HG02852 (cell line): Measurements from ENCODE around the gene PSPN.
"Not testable (repeated sequence)": the region's sequence is repeated elsewhere in the genome, so short reads cannot be mapped to it uniquely, and the experiment has no call there.

Source experiments
- ATAC-seq: cut with Tn5 transposase; IDR thresholded peaks from one replicate; pipeline ENCODE4 v1.9.1; 2021; ENCODE audit warnings: mild to moderate bottlenecking, moderate library complexity; ENCODE audit not compliant: unreplicated experiment

PSPN gene

DNA sequence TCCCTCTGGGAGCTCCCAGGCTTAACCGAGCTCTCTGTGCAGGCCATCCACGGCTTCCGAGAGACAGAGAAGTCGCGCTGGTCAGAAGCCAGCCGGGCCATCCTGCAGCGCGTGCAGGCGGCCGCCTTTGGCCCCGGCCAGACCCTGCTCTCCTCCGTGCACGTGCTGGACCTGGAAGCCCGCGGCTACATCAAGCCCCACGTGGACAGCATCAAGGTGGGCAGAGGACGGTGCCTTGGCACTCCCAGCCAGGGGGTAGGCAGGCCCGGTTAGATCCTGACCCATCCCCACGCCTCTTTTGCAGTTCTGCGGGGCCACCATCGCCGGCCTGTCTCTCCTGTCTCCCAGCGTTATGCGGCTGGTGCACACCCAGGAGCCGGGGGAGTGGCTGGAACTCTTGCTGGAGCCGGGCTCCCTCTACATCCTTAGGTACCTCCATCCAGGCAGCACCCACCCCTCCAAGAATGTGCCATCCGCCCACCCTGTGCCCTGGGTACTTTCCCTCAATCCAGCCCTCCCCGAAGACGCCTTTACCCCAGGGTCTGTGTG is 1.5 kb downstream of the PSPN start:
- no peak for ATAC-seq

DNA sequence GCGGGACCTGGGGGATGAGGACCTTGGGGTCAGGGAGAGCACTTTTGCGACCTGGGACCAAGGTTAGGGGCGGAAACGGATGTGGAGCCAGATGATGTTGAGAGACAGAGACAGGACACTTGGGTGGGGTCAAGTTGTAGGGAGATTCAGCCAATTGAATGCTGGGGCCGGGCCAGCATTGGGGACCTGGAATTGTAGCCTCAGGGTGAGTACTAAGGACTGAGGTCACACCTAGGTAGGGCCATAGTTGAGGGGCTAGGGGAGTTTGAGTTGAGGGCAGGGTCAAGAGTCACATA is 2.0 kb downstream of the PSPN start:
- ATAC-seq, result no peak

DNA sequence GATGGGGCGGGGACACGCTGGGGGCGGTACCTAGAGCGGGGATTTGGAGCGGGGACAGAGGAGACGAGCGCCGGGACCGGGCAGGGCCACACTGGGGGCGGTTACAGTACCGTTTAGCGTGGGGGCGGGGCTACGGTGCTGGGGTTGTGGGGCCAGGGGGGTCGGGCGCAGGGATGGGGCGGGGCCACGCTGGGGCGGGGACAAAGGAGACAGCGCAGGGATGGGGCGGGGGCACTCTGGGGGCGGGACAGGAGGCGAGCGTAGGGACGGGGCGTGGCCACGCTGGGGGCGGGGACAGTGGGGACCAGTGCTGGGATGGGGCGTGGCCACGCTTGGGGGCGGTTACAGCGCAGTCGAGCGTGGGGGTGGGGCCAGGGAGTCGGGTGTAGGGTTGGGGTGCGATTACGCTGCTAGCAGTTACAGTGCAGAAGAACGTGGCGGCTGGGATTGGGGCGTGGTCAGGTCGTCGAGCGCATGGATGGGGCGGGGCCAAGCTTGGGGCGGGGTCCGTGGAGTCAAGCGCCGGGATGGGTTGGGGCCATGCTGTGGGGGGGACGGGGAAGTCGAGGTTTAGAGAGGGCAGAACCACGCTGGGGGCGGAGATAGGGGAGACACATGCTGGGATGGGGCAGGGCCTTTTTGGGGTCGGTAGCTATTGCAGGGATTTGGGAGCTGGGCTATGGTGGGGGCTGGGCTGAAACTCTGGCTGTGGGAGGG is 2.5 kb downstream of the PSPN start:
- peak; percentile 52 for ATAC-seq

DNA sequence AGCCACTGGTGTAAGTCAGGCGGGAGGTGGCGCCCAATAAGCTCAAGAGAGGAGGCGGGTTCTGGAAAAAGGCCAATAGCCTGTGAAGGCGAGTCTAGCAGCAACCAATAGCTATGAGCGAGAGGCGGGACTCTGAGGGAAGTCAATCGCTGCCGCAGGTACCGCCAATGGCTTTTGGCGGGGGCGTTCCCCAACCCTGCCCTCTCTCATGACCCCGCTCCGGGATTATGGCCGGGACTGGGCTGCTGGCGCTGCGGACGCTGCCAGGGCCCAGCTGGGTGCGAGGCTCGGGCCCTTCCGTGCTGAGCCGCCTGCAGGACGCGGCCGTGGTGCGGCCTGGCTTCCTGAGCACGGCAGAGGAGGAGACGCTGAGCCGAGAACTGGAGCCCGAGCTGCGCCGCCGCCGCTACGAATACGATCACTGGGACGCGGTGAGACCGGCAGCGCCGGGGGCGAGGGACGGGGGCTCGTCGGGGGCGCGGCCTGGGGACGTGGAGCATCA is 3.1 kb downstream of the PSPN start, which contains the start of gene ALKBH7:
Gene ALKBH7, plus strand, starts transcription at position 201 of the 502 bp plus-strand sequence. Its CDS starts 27 bp downstream, at position 228.
- peak; percentile 77 for ATAC-seq

DNA sequence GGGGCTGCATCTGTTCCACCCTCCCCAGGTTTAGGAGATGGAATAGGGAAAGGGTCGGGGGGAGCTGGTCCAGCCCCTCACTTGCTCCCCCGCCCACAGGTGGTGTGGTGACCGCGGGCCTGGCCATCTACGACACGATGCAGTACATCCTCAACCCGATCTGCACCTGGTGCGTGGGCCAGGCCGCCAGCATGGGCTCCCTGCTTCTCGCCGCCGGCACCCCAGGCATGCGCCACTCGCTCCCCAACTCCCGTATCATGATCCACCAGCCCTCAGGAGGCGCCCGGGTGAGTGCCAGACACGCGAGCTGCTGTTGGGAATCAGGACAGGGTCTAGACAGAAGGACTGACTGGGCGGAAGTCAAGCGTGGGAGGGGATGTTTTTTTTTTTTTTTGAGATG is 11.4 kb downstream of the PSPN start:
- ATAC-seq, result no peak

DNA sequence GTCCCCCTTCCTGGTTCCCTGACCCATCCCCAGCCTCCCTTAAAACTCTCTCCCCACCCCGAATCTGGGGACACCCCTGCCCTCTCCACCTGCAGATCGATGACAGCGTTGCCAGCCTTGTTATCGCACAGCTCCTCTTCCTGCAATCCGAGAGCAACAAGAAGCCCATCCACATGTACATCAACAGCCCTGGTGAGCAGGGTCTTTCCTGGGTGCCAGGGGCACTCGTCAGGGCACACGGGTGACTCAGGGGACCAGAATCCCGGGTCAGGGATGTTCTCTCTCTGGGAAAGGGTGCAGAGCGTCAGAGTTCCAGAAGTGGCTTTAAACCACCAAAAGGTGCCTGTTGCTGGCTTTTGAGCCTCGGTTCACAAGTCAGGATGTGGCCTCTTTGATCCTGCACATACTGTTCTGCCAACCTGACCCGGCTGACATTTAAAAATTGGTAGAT is 13.4 kb downstream of the PSPN start:
- no peak for ATAC-seq

DNA sequence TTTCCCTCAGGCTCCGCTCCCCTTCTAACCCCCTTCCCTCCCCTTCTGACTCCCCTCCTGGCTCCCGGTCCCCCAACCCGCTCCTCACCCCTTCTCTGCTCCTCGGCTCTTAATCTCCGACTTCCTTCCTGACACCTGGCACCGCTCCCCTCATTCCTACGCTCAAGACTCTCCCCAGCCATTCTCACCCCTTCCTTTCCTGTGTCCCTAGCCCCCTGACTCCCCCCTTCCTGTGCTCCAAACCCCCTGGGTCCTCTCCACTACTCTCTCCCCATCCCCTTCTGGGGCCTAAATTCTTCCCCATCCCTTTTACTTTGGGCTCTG is 13.7 kb downstream of the PSPN start:
- ATAC-seq, result no peak

DNA sequence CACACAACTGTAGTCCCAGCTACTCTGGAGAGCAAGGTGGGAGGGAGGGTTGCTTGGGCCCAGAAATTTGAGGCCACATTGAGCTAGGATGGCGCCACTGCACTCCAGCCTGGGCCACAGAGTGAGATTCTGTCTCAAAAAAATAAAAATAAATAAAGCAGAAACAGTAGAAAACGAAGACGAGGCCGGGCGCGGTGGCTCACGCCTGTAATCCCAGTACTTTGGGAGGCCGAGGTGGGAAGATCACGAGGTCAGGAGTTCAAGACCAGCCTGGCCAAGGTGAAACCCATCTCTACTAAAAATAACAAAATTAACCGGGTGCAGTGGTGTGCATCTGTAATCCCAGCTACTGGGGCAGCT is 14.9 kb downstream of the PSPN start:
- ATAC-seq, result not testable (repeated sequence)

DNA sequence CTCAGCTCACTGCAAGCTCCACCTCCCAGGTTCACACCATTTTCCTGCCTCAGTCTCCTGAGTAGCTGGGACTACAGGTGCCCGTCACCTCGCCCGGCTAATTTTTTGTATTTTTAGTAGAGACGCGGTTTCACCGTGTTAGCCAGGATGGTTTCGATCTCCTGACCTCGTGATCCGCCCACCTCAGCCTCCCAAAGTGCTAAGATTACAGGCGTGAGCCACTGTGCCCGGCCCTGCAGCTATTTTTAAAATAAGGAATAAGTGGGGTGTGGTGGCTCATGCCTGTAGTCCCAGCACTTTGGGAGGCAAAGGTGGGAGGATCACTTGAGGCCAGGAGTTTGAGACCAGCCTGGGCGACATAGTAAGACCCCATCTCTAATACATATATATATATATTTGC is 15.3 kb downstream of the PSPN start:
- ATAC-seq, result not testable (repeated sequence)

DNA sequence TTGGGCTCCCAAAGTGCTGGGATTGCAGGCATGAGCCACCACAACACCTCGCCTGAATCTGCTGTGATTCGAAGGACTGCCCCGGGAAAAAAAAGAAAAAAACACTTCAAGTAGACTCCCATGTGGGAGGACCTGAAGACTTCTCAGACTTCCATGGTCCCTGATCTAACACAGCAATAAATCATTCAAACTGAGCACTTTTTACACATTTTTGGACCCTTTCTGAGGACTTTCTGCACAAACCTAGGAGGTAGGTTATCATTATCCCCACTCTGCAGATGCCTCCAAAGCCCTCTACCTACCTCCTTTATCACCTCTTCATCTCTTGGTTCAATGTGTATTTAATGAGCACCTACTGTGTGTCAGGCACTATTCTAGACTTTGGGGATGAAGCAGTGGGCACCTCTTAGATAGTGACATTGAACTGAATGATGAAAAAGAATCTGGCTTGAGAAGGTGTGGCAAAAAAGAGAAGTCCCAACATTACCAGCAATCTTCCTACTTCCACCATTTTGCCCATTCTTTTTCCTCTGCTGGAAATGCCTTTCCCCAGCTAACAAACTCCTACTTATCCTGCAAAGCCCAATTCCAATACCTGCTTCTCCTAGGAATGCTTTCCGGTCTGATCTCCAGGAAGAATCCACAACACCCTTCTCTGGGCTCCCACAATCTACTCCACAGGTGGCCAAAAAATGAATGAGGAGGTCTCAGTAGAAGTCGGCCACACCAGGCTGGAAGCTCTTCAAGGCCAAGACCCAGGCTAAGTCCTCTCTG is 16.0 kb downstream of the PSPN start:
- no peak for ATAC-seq

DNA sequence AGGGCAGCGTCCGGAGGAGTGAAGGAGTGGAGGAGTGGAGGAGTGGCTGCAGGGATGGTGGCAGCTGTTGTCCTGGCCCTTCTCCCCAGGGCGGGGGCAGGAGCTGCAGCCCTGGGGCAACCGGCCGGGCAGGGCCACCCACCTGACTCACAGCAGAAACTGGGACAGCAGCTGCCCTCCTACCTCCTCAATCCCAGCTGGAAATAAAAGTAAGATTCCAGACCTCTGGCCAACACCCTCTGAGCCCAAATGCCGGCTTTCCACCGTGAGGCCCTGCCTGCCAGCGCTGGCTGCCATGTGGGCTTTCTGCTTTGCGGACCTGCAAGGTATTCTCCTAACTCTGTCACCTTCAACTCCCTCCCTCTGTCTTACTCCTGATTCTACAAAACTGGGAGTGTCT is 17.7 kb downstream of the PSPN start:
- ATAC-seq, result no peak

DNA sequence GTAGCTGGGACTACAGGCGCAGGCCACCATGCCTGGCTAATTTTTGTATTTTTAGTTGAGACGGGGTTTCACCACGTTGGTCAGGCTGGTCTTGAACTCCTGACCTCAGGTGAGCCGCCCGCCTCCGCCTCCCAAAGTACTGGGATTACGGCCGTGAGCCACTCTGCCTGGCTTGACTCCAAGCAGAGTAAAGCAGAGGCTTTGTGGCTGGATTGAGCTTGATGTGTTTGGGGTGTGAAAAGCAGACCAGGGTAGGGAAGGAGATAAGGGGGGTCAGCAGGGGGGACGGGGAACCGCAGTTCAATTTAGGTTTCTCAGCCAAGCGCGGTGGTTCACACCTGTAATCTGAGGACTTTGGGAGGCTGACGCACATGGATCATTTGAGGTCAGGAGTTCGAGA is 18.6 kb downstream of the PSPN start:
- no peak for ATAC-seq

DNA sequence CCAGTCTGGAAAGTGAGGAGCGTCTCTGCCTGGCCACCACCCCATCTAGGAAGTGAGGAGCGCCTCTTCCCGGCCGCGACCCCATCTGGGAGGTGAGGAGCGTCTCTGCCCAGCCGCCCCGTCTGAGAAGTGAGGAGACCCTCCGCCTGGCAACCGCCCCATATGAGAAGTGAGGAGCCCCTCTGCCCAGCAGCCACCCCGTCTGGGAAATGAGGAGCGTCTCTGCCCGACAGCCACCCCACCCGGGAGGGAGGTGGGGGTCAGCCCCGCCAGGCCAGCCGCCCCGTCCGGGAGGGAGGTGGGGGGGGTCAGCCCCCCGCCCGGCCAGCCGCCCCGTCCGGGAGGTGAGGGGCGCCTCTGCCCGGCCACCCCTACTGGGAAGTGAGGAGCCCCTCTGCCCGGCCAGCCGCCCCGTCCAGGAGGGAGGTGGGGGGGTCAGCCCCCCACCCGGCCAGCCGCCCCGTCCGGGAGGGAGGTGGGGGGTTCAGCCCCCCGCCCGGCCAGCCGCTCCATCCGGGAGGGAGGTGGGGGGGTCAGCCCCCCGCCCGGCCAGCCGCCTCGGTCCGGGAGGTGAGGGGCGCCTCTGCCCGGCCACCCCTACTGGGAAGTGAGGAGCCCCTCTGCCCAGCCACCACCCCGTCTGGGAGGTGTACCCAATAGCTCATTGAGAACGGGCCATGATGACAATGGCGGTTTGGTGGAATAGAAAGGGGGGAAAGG is 20.3 kb downstream of the PSPN start:
- ATAC-seq, result not testable (repeated sequence)

DNA sequence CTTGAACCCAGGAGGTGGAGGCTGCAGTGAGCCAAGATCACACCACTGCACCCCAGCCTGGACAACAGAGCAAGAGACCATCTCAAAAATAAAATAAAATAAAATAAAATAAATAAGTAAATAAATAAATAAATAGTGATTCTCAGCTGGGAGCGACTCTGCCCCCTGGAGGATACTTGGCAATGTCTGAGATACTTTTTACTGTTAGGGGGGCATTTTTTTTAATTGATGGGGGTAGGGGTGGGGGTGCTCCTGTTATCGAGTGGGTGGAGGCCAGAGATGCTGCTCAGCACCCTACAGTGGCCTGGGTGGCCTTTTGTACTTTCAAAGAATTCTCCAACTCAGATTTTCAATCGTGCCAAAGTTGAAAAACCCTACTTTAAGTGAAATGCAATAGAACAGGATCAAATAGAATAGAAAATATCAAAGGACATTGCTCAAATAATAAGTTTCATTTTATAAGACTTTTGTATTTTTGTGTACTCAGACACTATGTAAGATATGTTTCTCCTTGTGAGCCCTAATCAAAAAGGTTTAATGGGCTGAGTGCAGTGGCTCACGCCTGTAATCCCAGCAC is 21.5 kb downstream of the PSPN start:
- no peak for ATAC-seq

DNA sequence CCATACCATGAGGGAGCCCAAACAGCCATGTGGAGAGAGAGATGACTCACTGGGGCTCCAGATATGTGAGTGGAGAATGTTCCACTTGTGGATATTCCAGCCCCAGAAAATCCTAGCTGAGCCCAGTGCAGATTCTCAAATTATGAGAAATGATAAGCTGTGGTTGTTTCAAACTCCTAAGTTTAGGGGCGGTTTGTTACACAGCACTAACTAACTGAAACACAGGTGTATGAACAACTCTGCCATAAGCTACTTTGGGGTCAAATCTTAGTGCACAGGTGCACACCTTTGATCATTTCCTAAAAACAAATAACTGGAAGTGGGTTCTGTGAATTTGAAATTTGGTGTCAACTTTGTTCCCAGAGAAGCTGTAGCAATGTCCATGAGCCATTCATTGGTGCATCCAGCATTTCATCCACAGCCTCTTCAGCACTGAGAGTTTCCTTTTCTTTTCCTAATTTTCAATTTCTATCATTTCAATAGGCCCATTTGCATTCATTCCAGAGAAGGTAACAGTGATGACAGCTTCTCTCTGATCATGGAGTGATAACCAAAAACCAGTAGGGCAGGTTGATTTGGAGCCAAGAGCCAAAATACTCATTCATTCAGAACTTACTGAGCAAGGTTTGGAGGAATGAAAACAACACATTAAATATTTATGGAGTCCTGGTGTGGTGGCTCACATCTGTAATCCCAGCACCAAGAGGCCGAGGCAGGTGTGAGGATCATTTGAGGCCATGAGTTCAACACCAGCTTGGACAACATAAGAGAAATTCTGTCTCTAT is 23.2 kb downstream of the PSPN start:
- no peak for ATAC-seq

DNA sequence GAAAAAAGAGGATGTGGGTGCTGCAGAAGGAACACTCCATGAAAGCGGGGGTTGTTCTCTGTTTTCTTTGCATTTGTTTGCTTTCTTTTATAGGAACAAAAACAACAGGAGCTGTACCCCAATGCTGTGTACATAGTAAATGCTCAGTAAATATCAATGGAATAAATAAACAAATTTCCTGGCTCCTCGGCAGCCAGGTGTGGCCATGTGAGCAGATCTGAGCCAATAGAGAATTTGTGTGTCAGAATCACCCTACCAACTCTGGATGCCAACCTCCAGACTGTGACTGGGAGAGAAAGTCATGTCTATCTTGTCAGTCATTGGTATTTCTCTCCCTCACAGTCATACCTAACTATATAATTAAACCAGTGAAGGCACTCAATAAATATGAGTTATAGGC is 25.0 kb downstream of the PSPN start:
- ATAC-seq, result no peak

DNA sequence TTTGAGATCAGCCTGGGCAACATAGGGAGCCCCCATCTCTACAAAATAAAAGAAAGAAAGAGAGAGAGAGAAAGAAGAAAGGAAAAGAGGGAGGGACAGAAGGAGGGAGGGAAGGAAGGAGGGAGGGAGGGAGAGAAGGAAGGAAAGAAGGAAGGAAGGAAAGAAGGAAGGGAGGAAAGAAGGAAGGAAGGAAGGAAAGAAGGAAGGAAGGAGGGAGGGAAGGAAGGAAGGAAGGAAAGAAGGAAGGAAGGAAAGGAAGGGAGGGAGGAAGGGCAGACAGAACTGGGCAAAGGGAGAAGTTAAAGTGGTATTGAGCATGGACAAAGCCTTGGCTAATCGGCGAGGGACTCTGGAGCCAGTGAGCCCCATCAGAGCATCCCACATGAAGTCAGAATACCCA is 26.5 kb downstream of the PSPN start:
- ATAC-seq, result not testable (repeated sequence)

DNA sequence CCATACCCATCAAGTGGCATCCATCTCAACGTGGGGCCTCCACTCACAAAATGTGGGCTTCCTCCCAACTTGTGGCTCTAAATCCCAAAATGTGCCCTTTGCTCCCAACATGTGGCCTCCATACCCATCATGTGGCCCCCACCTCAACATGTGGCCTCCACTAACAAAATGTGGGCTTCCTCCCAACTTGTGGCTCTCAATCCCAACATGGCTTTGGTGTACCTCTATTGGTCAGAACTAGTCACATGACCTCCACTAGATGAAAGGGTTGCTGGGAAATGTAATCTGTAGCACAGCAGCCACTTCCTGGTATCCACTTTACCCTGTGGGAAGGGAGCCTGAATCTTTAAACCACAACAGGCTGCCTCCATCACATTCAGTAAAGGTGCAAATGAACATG is 32.3 kb downstream of the PSPN start:
- ATAC-seq, result no peak

DNA sequence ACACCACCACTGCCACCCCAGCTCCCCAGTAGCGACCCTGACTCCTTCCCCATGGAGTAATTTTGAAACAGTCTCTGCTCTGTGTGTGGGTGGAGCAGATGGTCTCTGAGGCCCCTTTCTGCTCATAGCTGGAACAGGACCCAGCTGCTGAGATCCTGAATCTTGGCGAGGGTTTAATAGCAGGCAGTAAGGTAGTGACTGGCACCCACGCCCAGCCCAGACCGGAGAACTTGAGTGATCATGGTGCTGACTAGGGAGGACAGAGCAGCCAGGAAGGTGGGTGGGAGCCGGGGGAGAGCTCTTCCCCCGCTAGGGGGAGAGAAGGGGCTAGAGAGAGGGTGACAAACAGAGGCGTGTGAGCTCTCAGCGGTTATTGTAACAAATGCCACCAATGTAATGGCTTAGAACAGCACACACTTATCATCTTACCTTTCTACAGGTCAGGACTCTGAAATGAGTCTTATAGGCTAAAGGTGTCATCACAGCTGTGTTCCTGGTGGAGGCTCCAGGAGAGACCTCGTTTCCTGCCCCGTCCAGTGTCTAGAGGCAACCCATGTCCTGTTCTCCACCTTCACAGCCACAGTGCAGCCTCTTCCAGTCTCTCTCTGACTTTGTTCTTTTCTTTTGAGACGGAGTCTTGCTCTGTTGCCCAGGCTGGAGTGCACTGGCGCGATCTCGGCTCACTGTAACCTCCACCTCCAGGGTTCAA is 35.1 kb downstream of the PSPN start:
- ATAC-seq, result no peak
